ENCODE data around the gene CEBPG.

DNA sequence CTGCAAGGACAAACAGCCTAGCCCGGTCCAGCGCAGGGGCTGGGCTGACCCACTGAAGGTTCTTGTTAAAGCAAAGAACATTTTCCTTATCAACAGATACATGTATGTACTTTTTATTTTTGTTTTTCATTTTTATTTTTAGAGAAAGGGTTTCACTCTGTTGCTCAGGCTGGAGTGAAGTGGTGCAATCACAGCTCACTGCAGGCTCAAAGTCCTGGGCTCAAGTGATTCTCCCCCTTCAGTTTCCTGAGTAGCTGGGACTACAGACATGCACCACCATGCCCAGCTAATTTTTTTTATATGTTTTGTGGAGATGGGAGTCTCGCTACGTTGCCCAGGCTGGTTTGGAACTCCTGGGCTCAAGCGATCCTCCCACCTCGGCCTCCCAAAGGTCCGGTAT, 47.9 kb downstream of the CEBPG start:
- TF ChIP-seq, protein P1, sequence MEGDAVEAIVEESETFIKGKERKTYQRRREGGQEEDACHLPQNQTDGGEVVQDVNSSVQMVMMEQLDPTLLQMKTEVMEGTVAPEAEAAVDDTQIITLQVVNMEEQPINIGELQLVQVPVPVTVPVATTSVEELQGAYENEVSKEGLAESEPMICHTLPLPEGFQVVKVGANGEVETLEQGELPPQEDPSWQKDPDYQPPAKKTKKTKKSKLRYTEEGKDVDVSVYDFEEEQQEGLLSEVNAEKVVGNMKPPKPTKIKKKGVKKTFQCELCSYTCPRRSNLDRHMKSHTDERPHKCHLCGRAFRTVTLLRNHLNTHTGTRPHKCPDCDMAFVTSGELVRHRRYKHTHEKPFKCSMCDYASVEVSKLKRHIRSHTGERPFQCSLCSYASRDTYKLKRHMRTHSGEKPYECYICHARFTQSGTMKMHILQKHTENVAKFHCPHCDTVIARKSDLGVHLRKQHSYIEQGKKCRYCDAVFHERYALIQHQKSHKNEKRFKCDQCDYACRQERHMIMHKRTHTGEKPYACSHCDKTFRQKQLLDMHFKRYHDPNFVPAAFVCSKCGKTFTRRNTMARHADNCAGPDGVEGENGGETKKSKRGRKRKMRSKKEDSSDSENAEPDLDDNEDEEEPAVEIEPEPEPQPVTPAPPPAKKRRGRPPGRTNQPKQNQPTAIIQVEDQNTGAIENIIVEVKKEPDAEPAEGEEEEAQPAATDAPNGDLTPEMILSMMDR (conservative IDR thresholded peaks at IDR 0.05), result no peak
- no peak for TF ChIP-seq ZFX (IDR thresholded peaks at IDR 0.05)
